ENCODE measurements around the gene CHRD. TPM values are rescaled to one million over a fixed set of nuclear protein-coding genes. Genes with fewer than 3 reads are reported as not detected.

Gene CHRD
- total and polyA plus RNA-seq, 10 donors = 5.2 to 26.5 (median 14.9) TPM

DNA sequence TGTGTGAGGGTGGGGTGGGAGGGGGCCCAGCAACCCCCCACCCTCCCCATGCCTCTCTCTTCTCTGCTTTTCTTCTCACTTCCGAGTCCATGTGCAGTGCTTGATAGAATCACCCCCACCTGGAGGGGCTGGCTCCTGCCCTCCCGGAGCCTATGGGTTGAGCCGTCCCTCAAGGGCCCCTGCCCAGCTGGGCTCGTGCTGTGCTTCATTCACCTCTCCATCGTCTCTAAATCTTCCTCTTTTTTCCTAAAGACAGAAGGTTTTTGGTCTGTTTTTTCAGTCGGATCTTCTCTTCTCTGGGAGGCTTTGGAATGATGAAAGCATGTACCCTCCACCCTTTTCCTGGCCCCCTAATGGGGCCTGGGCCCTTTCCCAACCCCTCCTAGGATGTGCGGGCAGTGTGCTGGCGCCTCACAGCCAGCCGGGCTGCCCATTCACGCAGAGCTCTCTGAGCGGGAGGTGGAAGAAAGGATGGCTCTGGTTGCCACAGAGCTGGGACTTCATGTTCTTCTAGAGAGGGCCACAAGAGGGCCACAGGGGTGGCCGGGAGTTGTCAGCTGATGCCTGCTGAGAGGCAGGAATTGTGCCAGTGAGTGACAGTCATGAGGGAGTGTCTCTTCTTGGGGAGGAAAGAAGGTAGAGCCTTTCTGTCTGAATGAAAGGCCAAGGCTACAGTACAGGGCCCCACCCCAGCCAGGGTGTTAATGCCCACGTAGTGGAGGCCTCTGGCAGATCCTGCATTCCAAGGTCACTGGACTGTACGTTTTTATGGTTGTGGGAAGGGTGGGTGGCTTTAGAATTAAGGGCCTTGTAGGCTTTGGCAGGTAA is 34.3 kb upstream of the CHRD start:
- 52 to 66% (median 61%) methylated on average over 14 of the region's 14 CpGs for WGBS, 5 donors
- DNase-seq = no peak
- intact Hi-C loops (cut with DNase I; ENCODE audit: low total_unique reads) = no loop called here
- Histone ChIP-seq H3K4me3 (no peak overlapping the region), H3K27ac (peak overlapping the region in 5 of 8 donors; percentile 28 to 54 (median 37)), H3K36me3 (peaks cover 0 to 43% (median 24%) of the 10 kb centered on the region in 6 donors), H3K27me3 (replicated peaks in 1 of 7) (no peaks in the 10 kb centered on the region), H3K9me3 (no peaks in the 10 kb centered on the region), H3K4me1 (peaks cover 0 to 19% (median 10%) of the 10 kb centered on the region in 6 donors)
- TF ChIP-seq POLR2A (IDR thresholded peaks at IDR 0.05) = no peak
- TF ChIP-seq POLR2AphosphoS5 (IDR thresholded peaks at IDR 0.05) = peak in 2 of 3 donors; percentile 35 to 53
- peak in 8 of 11 experiments; percentile 19 to 63 (median 42) for TF ChIP-seq CTCF (IDR thresholded peaks at IDR 0.05 in 8 of 11, conservative IDR thresholded peaks at IDR 0.05 in 3 of 11)

- TF ChIP-seq POLR2A (IDR thresholded peaks at IDR 0.05) (no peak), CTCF (IDR thresholded peaks at IDR 0.05 in 8 of 11, conservative IDR thresholded peaks at IDR 0.05 in 3 of 11) (no peak), POLR2AphosphoS5 (IDR thresholded peaks at IDR 0.05) (peak in 1 of 3 donors; percentile 43)
- no peak overlapping the region for H3K4me3 ChIP-seq
- peaks cover 0 to 37% (median 23%) of the 10 kb centered on the region in 6 donors for H3K36me3 ChIP-seq
- H3K27ac ChIP-seq = peak overlapping the region in 2 of 8 donors; percentile 28 to 54
- intact Hi-C loops (cut with DNase I; ENCODE audit: low total_unique reads) = no loop called here
- no peak for DNase-seq
- 92 to 95% (median 94%) methylated on average over 12 to 20 of the region's 20 CpGs for WGBS, 5 donors
- peaks cover 0 to 23% (median 10%) of the 10 kb centered on the region in 6 donors for H3K4me1 ChIP-seq
- no peaks in the 10 kb centered on the region for H3K27me3 ChIP-seq (replicated peaks in 1 of 7)
- no peaks in the 10 kb centered on the region for H3K9me3 ChIP-seq
These were observed 33.2 kb upstream of the CHRD start for GRCh38 chr3:184346480-184347190.

- 65 to 76% (median 70%) methylated on average over 12 of the region's 12 CpGs for WGBS, 5 donors
- no peak for TF ChIP-seq POLR2A (IDR thresholded peaks at IDR 0.05)
- Histone ChIP-seq H3K9me3 (no peaks in the 10 kb centered on the region), H3K4me1 (peaks cover 0 to 26% (median 10%) of the 10 kb centered on the region in 6 donors), H3K27ac (peak overlapping the region in 1 of 8 donors; percentile 13), H3K36me3 (peaks cover 0 to 29% (median 16%) of the 10 kb centered on the region in 6 donors), H3K27me3 (replicated peaks in 1 of 7) (no peaks in the 10 kb centered on the region), H3K4me3 (no peak overlapping the region)
- no peak for DNase-seq
- intact Hi-C loops (cut with DNase I; ENCODE audit: low total_unique reads) = no loop called here
These were observed 32.4 kb upstream of the CHRD start for GRCh38 chr3:184347321-184348056.

GRCh38 chr3:184348057-184348382 is 31.8 kb upstream of the CHRD start:
- Histone ChIP-seq H3K27ac (peak overlapping the region in 1 of 8 donors; percentile 13), H3K4me1 (peaks cover 0 to 26% (median 10%) of the 10 kb centered on the region in 6 donors), H3K27me3 (replicated peaks in 1 of 7) (no peaks in the 10 kb centered on the region), H3K36me3 (peaks cover 0 to 23% (median 11%) of the 10 kb centered on the region in 6 donors), H3K9me3 (no peaks in the 10 kb centered on the region), H3K4me3 (no peak overlapping the region)
- no peak for DNase-seq
- intact Hi-C loops (cut with DNase I; ENCODE audit: low total_unique reads) = no loop called here
- 75 to 93% (median 83%) methylated on average over 4 of the region's 4 CpGs for WGBS, 5 donors
- no peak for TF ChIP-seq POLR2AphosphoS5 (IDR thresholded peaks at IDR 0.05)
- TF ChIP-seq CTCF (IDR thresholded peaks at IDR 0.05 in 8 of 11, conservative IDR thresholded peaks at IDR 0.05 in 3 of 11) = no peak
- no peak for TF ChIP-seq POLR2A (IDR thresholded peaks at IDR 0.05)
